Tibial nerve (tissue), 4 donors: Measurements from ENCODE around the gene SLC35F5. TPM values are rescaled to one million over a fixed set of nuclear protein-coding genes. Genes with fewer than 3 reads are reported as not detected.

Experiments used
- DNase-seq, 2 donors: peaks; one replicate each; pipeline ENCODE4 v3.0.0-alpha.2; 2019; ENCODE audit warnings: low spot score in 2 of 2
- H3K27ac ChIP-seq, 4 donors: fragments of 200-600 bp; sonication (generic) in 3 of 4; one replicate each; pipeline ENCODE4 v1.5.1; 2017 to 2019; ENCODE audit warnings: mild to moderate bottlenecking in 1 of 4
- H3K27me3 ChIP-seq, 2 donors: fragments of 200-600 bp; sonication (generic) in 1 of 2; one replicate each; pipeline versions ENCODE4 v1.5.1 to v1.6.0; 2017 to 2019
- H3K36me3 ChIP-seq, 3 donors: fragments of 200-600 bp; sonication (generic); one replicate each; pipeline ENCODE4 v1.5.1; 2018 to 2019
- H3K4me1 ChIP-seq, 4 donors: fragments of 200-600 bp; sonication (generic) in 3 of 4; one replicate each; pipeline ENCODE4 v1.5.1; 2017 to 2019
- H3K4me3 ChIP-seq, 4 donors: fragments of 200-600 bp; sonication (generic) in 3 of 4; one replicate each; pipeline ENCODE4 v1.5.1; 2017 to 2019; ENCODE audit warnings: mild to moderate bottlenecking in 1 of 4, moderate library complexity in 1 of 4
- H3K9me3 ChIP-seq, 4 donors: fragments of 200-600 bp; sonication (generic) in 3 of 4; one replicate each; pipeline ENCODE4 v1.5.1; 2017 to 2019
- CTCF ChIP-seq, 5 experiments: fragments of 200-600 bp in 3 of 5; fragments of 450-650 bp in 2 of 5; sonication (generic) in 3 of 5; IDR thresholded peaks; one replicate each; pipeline ENCODE4 v1.5.1; 2016 to 2019; ENCODE audit warnings: antibody characterized with exemption in 5 of 5, mild to moderate bottlenecking in 3 of 5, moderate library complexity in 2 of 5
- EP300 ChIP-seq, 2 donors: sonication (generic); formaldehyde crosslinking; IDR thresholded peaks; one replicate each; pipeline ENCODE4 v1.6.1; 2017; ENCODE audit warnings: antibody characterized with exemption in 2 of 2, mild to moderate bottlenecking in 1 of 2
- POLR2A ChIP-seq, 2 donors: fragments of 450-650 bp; IDR thresholded peaks; one replicate each; pipeline ENCODE4 v1.6.1; 2017; ENCODE audit warnings: antibody characterized with exemption in 2 of 2, mild to moderate bottlenecking in 2 of 2, moderate library complexity in 2 of 2
- WGBS, 2 donors: methylation state at CpG; one replicate each; pipeline ENCODE4 v1.1.5; 2018; 5-methylcytosine and 5-hydroxymethylcytosine counted together
- total RNA-seq, 4 donors: library from RNA; depleted of rRNA; stranded (reverse); fragments of >200 nt; gene quantifications; one replicate each; pipeline ENCODE4 v1.1.0, GENCODE V29; 2016

The SLC35F5 gene
- total RNA-seq, 4 donors from 2014 or later = 55.5 to 72.2 (median 61.5) TPM

GRCh38 chr2:113765276-113765675, 8.8 kb upstream of the SLC35F5 start:
- H3K36me3 ChIP-seq = no peaks in the 10 kb centered on the region
- no peaks in the 10 kb centered on the region for H3K27me3 ChIP-seq
- H3K27ac ChIP-seq = no peak overlapping the region
- H3K9me3 ChIP-seq = no peaks in the 10 kb centered on the region
- H3K4me1 ChIP-seq = no peaks in the 10 kb centered on the region
- no peak for DNase-seq
- H3K4me3 ChIP-seq = no peak overlapping the region
- 83 to 89% methylated on average over 4 of the region's 4 CpGs for WGBS, 2 donors
- no peak for TF ChIP-seq POLR2A (IDR thresholded peaks at IDR 0.05)

GRCh38 chr2:113762377-113763118, 6.1 kb upstream of the SLC35F5 start:
- Histone ChIP-seq H3K27me3 (no peaks in the 10 kb centered on the region), H3K4me1 (peaks cover 0 to 2% (median 0%) of the 10 kb centered on the region in 4 donors), H3K36me3 (no peaks in the 10 kb centered on the region), H3K27ac (no peak overlapping the region), H3K4me3 (no peak overlapping the region), H3K9me3 (no peaks in the 10 kb centered on the region)
- DNase-seq = no peak
- 62 to 69% methylated on average over 3 of the region's 3 CpGs for WGBS, 2 donors
- TF ChIP-seq POLR2A (IDR thresholded peaks at IDR 0.05) = no peak
- no peak for TF ChIP-seq CTCF (IDR thresholded peaks at IDR 0.05)
- no peak for TF ChIP-seq EP300 (IDR thresholded peaks at IDR 0.05)

GRCh38 chr2:113760400-113760799, 4.0 kb upstream of the SLC35F5 start:
- H3K9me3 ChIP-seq = no peaks in the 10 kb centered on the region

GRCh38 chr2:113757138-113757657, 756 bp upstream of the SLC35F5 start:
- DNase-seq = no peak
- Histone ChIP-seq H3K36me3 (no peaks in the 10 kb centered on the region), H3K9me3 (no peaks in the 10 kb centered on the region), H3K27ac (peak overlapping the region; percentile 75 to 96 (median 94)), H3K27me3 (no peaks in the 10 kb centered on the region), H3K4me3 (peak overlapping the region; percentile 67 to 90 (median 86)), H3K4me1 (peaks cover 0 to 25% (median 0%) of the 10 kb centered on the region in 4 donors)
- 29 to 33% methylated on average over 17 of the region's 17 CpGs for WGBS, 2 donors
- TF ChIP-seq CTCF (IDR thresholded peaks at IDR 0.05) (no peak), POLR2A (IDR thresholded peaks at IDR 0.05) (no peak), EP300 (IDR thresholded peaks at IDR 0.05) (no peak)

More at GRCh38 chr2:113760400-113760799, 4.0 kb upstream of the SLC35F5 start:
- Histone ChIP-seq H3K4me3 (no peak overlapping the region), H3K36me3 (no peaks in the 10 kb centered on the region), H3K27me3 (no peaks in the 10 kb centered on the region), H3K4me1 (peaks cover 0 to 8% (median 0%) of the 10 kb centered on the region in 4 donors), H3K27ac (no peak overlapping the region)
- no peak for DNase-seq
- TF ChIP-seq EP300 (IDR thresholded peaks at IDR 0.05) (no peak), CTCF (IDR thresholded peaks at IDR 0.05) (no peak), POLR2A (IDR thresholded peaks at IDR 0.05) (no peak)
- 50 to 71% methylated on average over 1 of the region's 1 CpG for WGBS, 2 donors

- DNase-seq = peak in 1 of 2 donors; percentile 18
Measured at GRCh38 chr2:113755835-113756354, 547 bp downstream of the SLC35F5 start.

More at GRCh38 chr2:113755835-113756354, 547 bp downstream of the SLC35F5 start:
- no peaks in the 10 kb centered on the region for H3K9me3 ChIP-seq
- H3K27me3 ChIP-seq = no peaks in the 10 kb centered on the region
- H3K36me3 ChIP-seq = peaks cover 0 to 11% (median 0%) of the 10 kb centered on the region in 3 donors
- H3K4me3 ChIP-seq = peak overlapping the region; percentile 67 to 90 (median 86)
- H3K4me1 ChIP-seq = peaks cover 0 to 28% (median 0%) of the 10 kb centered on the region in 4 donors
- WGBS, 2 donors = 0 to 2% methylated on average over 23 to 25 of the region's 26 CpGs
- TF ChIP-seq EP300 (IDR thresholded peaks at IDR 0.05) (no peak), CTCF (IDR thresholded peaks at IDR 0.05) (no peak), POLR2A (IDR thresholded peaks at IDR 0.05) (no peak)
- H3K27ac ChIP-seq = peak overlapping the region; percentile 75 to 96 (median 94)
